Effector memory CD4-positive, alpha-beta T cell (primary cell): ENCODE results near the gene PCBP1.
A peak's percentile ranks its signal among the peaks of the same experiment; 100 is the strongest.

ENCODE experiments used
- DNase-seq, 3 donors: peaks; one replicate each; pipeline ENCODE4 v3.0.0-alpha.2; 2020
- H3K27ac ChIP-seq: 2 replicates; pipeline ENCODE4 v1.7.0; 2013; ENCODE audit warnings: mild to moderate bottlenecking, low read length, moderate library complexity; ENCODE audit not compliant: insufficient read depth, poor library complexity, severe bottlenecking
- H3K27me3 ChIP-seq: replicated peaks from 2 replicates; pipeline ENCODE4 v1.7.0; 2013; ENCODE audit warnings: mild to moderate bottlenecking, low read length; ENCODE audit not compliant: insufficient read depth, control insufficient read depth, poor library complexity, severe bottlenecking
- H3K36me3 ChIP-seq: 2 replicates; pipeline ENCODE4 v1.7.0; 2013; ENCODE audit warnings: mild to moderate bottlenecking, low read length, moderate library complexity; ENCODE audit not compliant: control insufficient read depth, insufficient read depth
- H3K4me1 ChIP-seq: 2 replicates; pipeline ENCODE4 v1.7.0; 2013; ENCODE audit warnings: low read length, mild to moderate bottlenecking; ENCODE audit not compliant: control insufficient read depth, insufficient read depth, poor library complexity, severe bottlenecking
- H3K4me3 ChIP-seq: 2 replicates; pipeline ENCODE4 v1.7.0; 2013; ENCODE audit warnings: low read length, low read depth, mild to moderate bottlenecking; ENCODE audit not compliant: insufficient read depth, poor library complexity, severe bottlenecking
- H3K9me3 ChIP-seq: 2 replicates; pipeline ENCODE4 v1.7.0; 2013; ENCODE audit warnings: mild to moderate bottlenecking, low read length, moderate library complexity; ENCODE audit not compliant: control insufficient read depth

Gene PCBP1

DNA sequence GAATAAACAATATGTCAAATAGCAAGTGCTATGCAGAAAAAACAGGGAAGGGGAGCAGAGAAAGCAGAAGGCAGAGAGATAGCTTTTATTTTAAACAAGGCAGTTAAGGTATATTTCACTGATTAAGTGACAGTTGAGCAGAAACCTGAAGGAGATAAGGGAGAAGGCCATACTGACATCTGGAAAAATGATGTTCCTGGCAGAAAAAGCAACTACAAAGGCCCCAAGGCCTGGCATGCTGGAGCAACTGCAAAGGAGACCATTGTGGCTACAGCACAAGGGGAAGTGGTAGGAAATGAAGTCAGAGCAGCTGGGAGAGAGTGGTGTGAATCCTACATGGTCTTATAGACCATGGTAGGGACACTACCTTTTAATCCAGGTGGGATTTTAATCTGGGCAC is 8.9 kb upstream of the PCBP1 start:
- no peaks in the 10 kb centered on the region for H3K9me3 ChIP-seq
- peaks cover 14% of the 10 kb centered on the region for H3K4me1 ChIP-seq
- no peak for DNase-seq
- H3K27ac ChIP-seq = no peak overlapping the region
- peaks cover 35% of the 10 kb centered on the region for H3K36me3 ChIP-seq
- no peaks in the 10 kb centered on the region for H3K27me3 ChIP-seq
- H3K4me3 ChIP-seq = no peak overlapping the region

DNA sequence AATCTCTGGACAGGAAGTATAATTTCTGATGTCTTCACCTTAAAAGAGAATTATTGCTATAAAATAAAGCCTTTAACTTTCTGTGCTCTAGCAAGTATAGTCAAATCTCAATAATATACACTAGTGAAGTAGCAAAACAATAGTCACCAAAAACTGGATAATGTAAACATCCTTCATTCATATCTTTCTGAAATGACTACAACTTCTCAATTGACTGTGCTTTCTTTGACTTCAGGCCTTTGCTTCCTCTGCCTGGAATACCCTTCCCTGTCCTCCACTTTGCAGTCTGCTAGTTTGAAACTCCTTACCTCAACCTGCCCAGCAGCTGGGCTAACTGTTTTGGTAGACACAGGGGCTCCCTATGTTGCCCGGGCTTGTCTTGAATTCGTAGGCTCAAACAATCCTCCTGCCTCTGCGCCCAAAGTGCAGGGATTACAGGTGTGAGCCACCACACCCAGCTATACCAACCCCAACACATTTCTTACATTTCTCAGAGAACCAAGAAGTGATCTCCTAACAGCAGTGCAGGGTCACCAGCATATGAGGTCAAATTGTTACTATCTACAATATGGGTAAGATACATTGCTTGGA is 6.6 kb upstream of the PCBP1 start:
- no peaks in the 10 kb centered on the region for H3K27me3 ChIP-seq
- no peak overlapping the region for H3K27ac ChIP-seq
- DNase-seq = no peak
- no peaks in the 10 kb centered on the region for H3K9me3 ChIP-seq
- no peak overlapping the region for H3K4me3 ChIP-seq
- H3K36me3 ChIP-seq = peaks cover 31% of the 10 kb centered on the region
- peaks cover 33% of the 10 kb centered on the region for H3K4me1 ChIP-seq

DNA sequence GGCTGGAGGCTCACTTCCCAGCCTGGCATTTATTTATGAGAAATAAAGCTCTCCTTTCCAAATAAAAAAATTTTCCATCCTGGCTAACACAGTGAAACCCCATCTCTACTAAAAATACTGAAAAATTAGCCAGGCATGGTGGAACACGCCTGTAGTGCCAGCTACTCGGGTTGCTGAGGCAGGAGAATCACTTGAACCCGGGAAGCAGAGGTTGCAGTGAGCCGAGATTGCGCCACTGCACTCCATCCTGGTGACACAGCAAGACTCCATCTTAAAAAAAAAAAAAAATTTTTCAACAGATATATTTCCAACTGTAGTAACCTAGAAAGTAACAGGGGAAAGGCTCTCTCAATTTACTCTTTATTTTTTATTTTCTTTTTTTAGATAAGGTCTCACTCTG is 6.1 kb upstream of the PCBP1 start:
- Histone ChIP-seq H3K4me3 (no peak overlapping the region), H3K27ac (no peak overlapping the region), H3K27me3 (no peaks in the 10 kb centered on the region), H3K9me3 (no peaks in the 10 kb centered on the region), H3K36me3 (peaks cover 26% of the 10 kb centered on the region), H3K4me1 (peaks cover 38% of the 10 kb centered on the region)
- DNase-seq = no peak

DNA sequence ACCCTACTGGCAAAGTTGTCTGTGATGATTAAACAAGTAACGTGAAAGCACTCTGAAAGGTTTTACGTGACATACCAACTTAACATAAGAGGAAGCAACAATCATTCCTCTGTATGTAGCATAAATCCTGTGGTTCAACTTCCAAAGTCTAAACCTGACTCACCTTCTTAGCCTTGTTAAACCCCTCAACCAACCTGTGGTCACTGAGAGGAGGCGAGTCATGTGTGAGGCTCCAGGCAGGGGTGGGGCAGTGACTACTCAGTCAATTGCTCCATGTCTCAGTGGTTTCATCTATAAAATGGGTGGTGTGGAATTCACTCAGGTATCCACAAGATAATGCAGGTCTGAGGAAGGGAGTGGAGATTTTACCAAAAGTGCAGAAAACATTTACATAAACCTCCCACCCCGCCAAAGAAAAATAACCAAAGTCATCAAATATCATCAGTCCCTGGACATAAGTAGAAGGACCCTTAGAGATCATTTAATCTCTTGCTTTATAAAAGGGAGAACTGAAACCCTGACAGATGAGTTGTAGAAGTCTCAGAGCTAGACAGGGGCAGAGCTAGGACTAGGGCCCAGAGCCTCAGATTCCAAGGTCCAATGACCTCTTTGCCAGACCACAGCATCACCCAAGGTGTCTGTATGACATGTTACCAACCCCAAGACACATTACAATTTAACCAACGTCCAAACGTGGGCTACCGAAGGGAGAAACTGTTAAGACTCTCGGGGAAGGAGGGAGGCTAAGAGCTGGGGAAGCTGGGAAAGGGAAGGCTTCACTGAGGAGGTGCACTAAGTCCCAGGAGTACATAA is 3.7 kb upstream of the PCBP1 start:
- Histone ChIP-seq H3K4me3 (no peak overlapping the region), H3K27ac (peak overlapping the region; percentile 100)
- DNase-seq = peak in 2 of 3 donors; percentile 31 to 41

GRCh38 chr2:70084973-70085710 is 2.1 kb upstream of the PCBP1 start:
- DNase-seq = peak; percentile 56 to 76 (median 66)
- H3K36me3 ChIP-seq = peaks cover 14% of the 10 kb centered on the region
- peaks cover 47% of the 10 kb centered on the region for H3K4me1 ChIP-seq
- H3K27me3 ChIP-seq = no peaks in the 10 kb centered on the region
- H3K27ac ChIP-seq = peak overlapping the region; percentile 100
- H3K4me3 ChIP-seq = peak overlapping the region; percentile 34
- no peaks in the 10 kb centered on the region for H3K9me3 ChIP-seq

More for the DNA sequence above, 3.7 kb upstream of the PCBP1 start:
- Histone ChIP-seq H3K27me3 (no peaks in the 10 kb centered on the region), H3K9me3 (no peaks in the 10 kb centered on the region), H3K36me3 (peaks cover 14% of the 10 kb centered on the region), H3K4me1 (peaks cover 37% of the 10 kb centered on the region)

DNA sequence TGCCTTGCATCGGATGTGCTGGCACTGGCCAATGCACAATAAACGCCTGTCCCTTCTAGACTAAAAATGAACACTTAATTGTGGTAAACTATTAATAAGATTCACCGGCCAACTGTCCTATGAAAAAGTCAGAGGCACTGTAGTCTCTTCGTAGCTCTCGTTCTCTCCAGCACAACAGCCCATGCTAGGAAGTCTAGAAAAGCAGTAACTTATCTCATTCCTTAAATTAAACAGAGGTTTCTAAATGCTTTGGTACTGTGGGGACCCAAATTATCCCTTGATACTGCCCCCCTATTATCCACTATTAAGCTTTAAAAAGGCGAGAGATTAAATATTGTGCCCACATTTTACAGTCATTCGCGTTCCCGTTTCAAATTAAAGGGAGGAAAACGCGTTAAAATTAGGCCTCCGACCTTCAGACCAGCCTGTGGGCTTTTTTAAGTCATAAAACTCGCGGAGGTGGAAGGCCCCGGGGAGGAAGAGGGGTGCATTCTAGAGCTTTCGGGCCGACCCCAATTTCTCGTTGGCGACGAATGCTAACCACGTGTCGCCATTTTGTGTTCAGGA is 1.5 kb upstream of the PCBP1 start:
- Histone ChIP-seq H3K27me3 (no peaks in the 10 kb centered on the region), H3K9me3 (no peaks in the 10 kb centered on the region), H3K4me3 (peak overlapping the region; percentile 78), H3K36me3 (peaks cover 14% of the 10 kb centered on the region), H3K27ac (peak overlapping the region; percentile 100), H3K4me1 (peaks cover 53% of the 10 kb centered on the region)
- DNase-seq = no peak

GRCh38 chr2:70086278-70086837 is 919 bp upstream of the PCBP1 start:
- peak overlapping the region; percentile 100 for H3K27ac ChIP-seq
- peak overlapping the region; percentile 78 for H3K4me3 ChIP-seq
- peaks cover 14% of the 10 kb centered on the region for H3K36me3 ChIP-seq
- peak; percentile 66 to 72 (median 69) for DNase-seq
- peaks cover 58% of the 10 kb centered on the region for H3K4me1 ChIP-seq
- no peaks in the 10 kb centered on the region for H3K27me3 ChIP-seq
- no peaks in the 10 kb centered on the region for H3K9me3 ChIP-seq

DNA sequence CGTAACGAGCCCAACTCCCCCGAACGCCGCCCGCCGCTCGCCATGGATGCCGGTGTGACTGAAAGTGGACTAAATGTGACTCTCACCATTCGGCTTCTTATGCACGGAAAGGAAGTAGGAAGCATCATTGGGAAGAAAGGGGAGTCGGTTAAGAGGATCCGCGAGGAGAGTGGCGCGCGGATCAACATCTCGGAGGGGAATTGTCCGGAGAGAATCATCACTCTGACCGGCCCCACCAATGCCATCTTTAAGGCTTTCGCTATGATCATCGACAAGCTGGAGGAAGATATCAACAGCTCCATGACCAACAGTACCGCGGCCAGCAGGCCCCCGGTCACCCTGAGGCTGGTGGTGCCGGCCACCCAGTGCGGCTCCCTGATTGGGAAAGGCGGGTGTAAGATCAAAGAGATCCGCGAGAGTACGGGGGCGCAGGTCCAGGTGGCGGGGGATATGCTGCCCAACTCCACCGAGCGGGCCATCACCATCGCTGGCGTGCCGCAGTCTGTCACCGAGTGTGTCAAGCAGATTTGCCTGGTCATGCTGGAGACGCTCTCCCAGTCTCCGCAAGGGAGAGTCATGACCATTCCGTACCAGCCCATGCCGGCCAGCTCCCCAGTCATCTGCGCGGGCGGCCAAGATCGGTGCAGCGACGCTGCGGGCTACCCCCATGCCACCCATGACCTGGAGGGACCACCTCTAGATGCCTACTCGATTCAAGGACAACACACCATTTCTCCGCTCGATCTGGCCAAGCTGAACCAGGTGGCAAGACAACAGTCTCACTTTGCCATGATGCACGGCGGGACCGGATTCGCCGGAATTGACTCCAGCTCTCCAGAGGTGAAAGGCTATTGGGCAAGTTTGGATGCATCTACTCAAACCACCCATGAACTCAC is 673 bp downstream of the PCBP1 start:
- H3K27me3 ChIP-seq = no peaks in the 10 kb centered on the region
- H3K27ac ChIP-seq = peak overlapping the region; percentile 100
- peak overlapping the region; percentile 78 for H3K4me3 ChIP-seq
- peak in 1 of 3 donors; percentile 6 for DNase-seq
- no peaks in the 10 kb centered on the region for H3K9me3 ChIP-seq
- peaks cover 63% of the 10 kb centered on the region for H3K4me1 ChIP-seq
- H3K36me3 ChIP-seq = peaks cover 5% of the 10 kb centered on the region
